Nephron (organoid): ENCODE results near the gene SH3TC1.

Experiments
- H3K27ac Mint-ChIP-seq, 3 experiments: 2 replicates each; pipeline ENCODE4 v1.8.0; 2020; ENCODE audit warnings: mixed read lengths in 3 of 3, mild to moderate bottlenecking in 2 of 3, moderate library complexity in 1 of 3
- H3K27me3 Mint-ChIP-seq: 2 replicates; pipeline ENCODE4 v1.8.0; 2021; ENCODE audit warnings: low read depth, mild to moderate bottlenecking, moderate library complexity, mixed read lengths
- H3K36me3 Mint-ChIP-seq: 2 replicates; pipeline ENCODE4 v1.8.0; 2020; ENCODE audit warnings: low read depth, mixed read lengths
- H3K4me1 Mint-ChIP-seq: 2 replicates; pipeline ENCODE4 v1.8.0; 2020; ENCODE audit warnings: mixed read lengths
- H3K4me3 Mint-ChIP-seq, 3 experiments: 2 replicates each; pipeline ENCODE4 v1.8.0; 2020; ENCODE audit warnings: mild to moderate bottlenecking in 3 of 3, mixed read lengths in 3 of 3, moderate library complexity in 2 of 3
- H3K9me3 Mint-ChIP-seq: 2 replicates; pipeline ENCODE4 v1.8.0; 2020; ENCODE audit warnings: mixed read lengths
- CTCF ChIP-seq, 3 experiments: fragments of 200-600 bp; sonication (generic); IDR thresholded peaks; one replicate each; pipeline ENCODE4 v1.5.0; 2021; ENCODE audit warnings: antibody characterized with exemption in 3 of 3; ENCODE audit not compliant: unreplicated experiment in 3 of 3

SH3TC1 gene

GRCh38 chr4:8245884-8246833 is 47.1 kb downstream of the SH3TC1 start:
- Mint-ChIP-seq H3K9me3 (no peaks in the 10 kb centered on the region), H3K4me1 (peaks cover 32% of the 10 kb centered on the region), H3K27ac (no peak overlapping the region), H3K27me3 (peaks cover 4% of the 10 kb centered on the region), H3K4me3 (no peak overlapping the region), H3K36me3 (no peaks in the 10 kb centered on the region)
- TF ChIP-seq CTCF (IDR thresholded peaks at IDR 0.05; ENCODE audit: unreplicated experiment in 3 of 3): no peak

GRCh38 chr4:8247047-8247930 is 48.2 kb downstream of the SH3TC1 start:
- Mint-ChIP-seq H3K9me3 (no peaks in the 10 kb centered on the region), H3K4me3 (no peak overlapping the region), H3K36me3 (no peaks in the 10 kb centered on the region), H3K27me3 (peaks cover 8% of the 10 kb centered on the region), H3K4me1 (peaks cover 26% of the 10 kb centered on the region), H3K27ac (no peak overlapping the region)
- TF ChIP-seq CTCF (IDR thresholded peaks at IDR 0.05; ENCODE audit: unreplicated experiment in 3 of 3): no peak

- no peak for TF ChIP-seq CTCF (IDR thresholded peaks at IDR 0.05; ENCODE audit: unreplicated experiment in 3 of 3)
- Mint-ChIP-seq H3K36me3 (no peaks in the 10 kb centered on the region), H3K4me3 (no peak overlapping the region), H3K9me3 (no peaks in the 10 kb centered on the region), H3K4me1 (peaks cover 18% of the 10 kb centered on the region), H3K27ac (no peak overlapping the region), H3K27me3 (peaks cover 8% of the 10 kb centered on the region)
Observed at GRCh38 chr4:8248091-8248490, 49.0 kb downstream of the SH3TC1 start.

- Mint-ChIP-seq H3K4me3 (no peak overlapping the region), H3K4me1 (peaks cover 13% of the 10 kb centered on the region), H3K27me3 (peaks cover 12% of the 10 kb centered on the region), H3K36me3 (no peaks in the 10 kb centered on the region), H3K9me3 (no peaks in the 10 kb centered on the region), H3K27ac (no peak overlapping the region)
- TF ChIP-seq CTCF (IDR thresholded peaks at IDR 0.05; ENCODE audit: unreplicated experiment in 3 of 3): no peak
Observed at GRCh38 chr4:8250227-8250626, 51.1 kb downstream of the SH3TC1 start.

- no peak overlapping the region for H3K27ac Mint-ChIP-seq
- H3K9me3 Mint-ChIP-seq: no peaks in the 10 kb centered on the region
- no peak for TF ChIP-seq CTCF (IDR thresholded peaks at IDR 0.05; ENCODE audit: unreplicated experiment in 3 of 3)
- no peak overlapping the region for H3K4me3 Mint-ChIP-seq
- peaks cover 12% of the 10 kb centered on the region for H3K27me3 Mint-ChIP-seq
- peaks cover 10% of the 10 kb centered on the region for H3K4me1 Mint-ChIP-seq
- no peaks in the 10 kb centered on the region for H3K36me3 Mint-ChIP-seq
Observed at GRCh38 chr4:8250637-8251036, 51.5 kb downstream of the SH3TC1 start.
